IPS-NIHi11 (cell line): Measurements from ENCODE around the gene ZNF443.
"Not testable (repeated sequence)": the region's sequence is repeated elsewhere in the genome, so short reads cannot be mapped to it uniquely, and the experiment has no call there.

Experiments used
- DNase-seq: peaks from one replicate; pipeline ENCODE4 v3.0.0; 2012; ENCODE audit warnings: mixed read lengths, low spot score

ZNF443 gene

GRCh38 chr19:12417273-12417672 lies 23.5 kb downstream of the ZNF443 start:
- DNase-seq = not testable (repeated sequence)

GRCh38 chr19:12411893-12412292 lies 28.9 kb downstream of the ZNF443 start:
- DNase-seq = no peak

- DNase-seq = peak; percentile 82
Measured at GRCh38 chr19:12400633-12401502, 40.0 kb downstream of the ZNF443 start, which contains the start of gene ZNF799. Gene ZNF799 (minus strand): TSS chr19:12401271. CDS start chr19:12401070, 201 bp downstream.

- DNase-seq = peak; percentile 19
Measured at GRCh38 chr19:12399901-12400632, 40.8 kb downstream of the ZNF443 start.

- DNase-seq = not testable (repeated sequence)
Measured at GRCh38 chr19:12391148-12391547, 49.7 kb downstream of the ZNF443 start.

GRCh38 chr19:12386365-12386764 lies 54.5 kb downstream of the ZNF443 start:
- DNase-seq = not testable (repeated sequence)

GRCh38 chr19:12380444-12380737 lies 60.4 kb downstream of the ZNF443 start:
- DNase-seq = no peak

GRCh38 chr19:12379732-12380443 lies 60.9 kb downstream of the ZNF443 start:
- no peak for DNase-seq
